ENCODE data around the gene AP3M1. TPM values are rescaled to one million over a fixed set of nuclear protein-coding genes. Genes with fewer than 3 reads are reported as not detected.
A peak's percentile ranks its signal among the peaks of the same experiment; 100 is the strongest.
"Not testable (repeated sequence)": the region's sequence is repeated elsewhere in the genome, so short reads cannot be mapped to it uniquely, and the experiment has no call there.

AP3M1 gene, protein sequence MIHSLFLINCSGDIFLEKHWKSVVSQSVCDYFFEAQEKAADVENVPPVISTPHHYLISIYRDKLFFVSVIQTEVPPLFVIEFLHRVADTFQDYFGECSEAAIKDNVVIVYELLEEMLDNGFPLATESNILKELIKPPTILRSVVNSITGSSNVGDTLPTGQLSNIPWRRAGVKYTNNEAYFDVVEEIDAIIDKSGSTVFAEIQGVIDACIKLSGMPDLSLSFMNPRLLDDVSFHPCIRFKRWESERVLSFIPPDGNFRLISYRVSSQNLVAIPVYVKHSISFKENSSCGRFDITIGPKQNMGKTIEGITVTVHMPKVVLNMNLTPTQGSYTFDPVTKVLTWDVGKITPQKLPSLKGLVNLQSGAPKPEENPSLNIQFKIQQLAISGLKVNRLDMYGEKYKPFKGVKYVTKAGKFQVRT
- 10 to 100 TPM; 39.4 to 40.2 TPM for total RNA-seq
- polyA plus RNA-seq, result 10 to 100 TPM; 24.7 to 36.0 (median 28.4) TPM
- 38.4 to 93.8 (median 69.1) reads per million in 6 experiments for total RNA-seq

DNA sequence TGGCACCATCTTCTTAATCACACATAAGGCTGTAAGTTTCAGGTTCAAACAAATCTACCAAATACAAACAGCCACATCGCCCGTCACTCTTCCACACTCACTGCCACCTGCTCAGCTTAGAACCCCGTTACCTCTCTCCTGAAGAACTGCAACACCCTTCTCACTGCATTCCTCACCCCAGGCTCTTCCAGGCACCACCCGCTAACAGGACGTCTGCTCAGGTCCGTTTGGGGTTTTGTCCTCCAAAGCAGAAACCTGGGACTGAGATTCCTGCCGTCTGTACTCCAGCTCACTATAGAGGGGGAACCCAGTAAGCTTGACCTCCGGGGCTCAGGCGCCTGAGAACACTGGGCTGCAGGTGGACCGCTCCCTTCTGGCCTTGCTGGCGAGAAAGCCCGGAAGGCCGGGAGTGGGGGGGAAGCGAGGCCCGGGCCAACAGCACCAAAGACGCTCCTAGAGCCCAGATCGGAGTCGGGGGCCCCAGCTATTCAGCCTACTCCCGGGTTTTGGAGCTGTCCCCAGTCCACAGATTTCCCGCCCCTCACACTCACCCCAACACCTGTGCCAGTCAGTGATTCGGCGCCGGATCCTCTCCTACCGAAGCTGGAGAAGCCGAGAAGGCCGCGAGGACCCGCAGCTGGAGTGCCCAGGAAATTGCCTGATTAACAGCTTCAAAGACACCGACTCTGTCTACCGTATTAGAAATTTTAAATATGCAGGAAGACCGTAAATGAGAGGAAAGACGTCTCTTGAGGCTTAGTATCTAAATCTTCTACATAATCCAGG lies at the start of gene AP3M1:
Gene AP3M1, minus strand, starts transcription at position 625 of the 786 bp plus-strand sequence. CDS start 12,449 bp downstream, outside the sequence.
- H3K9me3 Mint-ChIP-seq, result no peaks in the 10 kb centered on the region
- no peaks in the 10 kb centered on the region for H3K27me3 Mint-ChIP-seq
- H3K4me1 Mint-ChIP-seq, result peaks cover 20 to 61% (median 50%) of the 10 kb centered on the region in 4 donors
- ATAC-seq (peak; percentile 66 to 67), DNase-seq (peak in 5 of 10 donors; percentile 72 to 92 (median 80))
- H3K4me3 Mint-ChIP-seq, result no peak within 1 kb of the TSS
- POLR2A ChIA-PET, result interaction anchor here (0.7 to 2.6 kb wide), 21 partner anchors 11 to 1082 kb away, joined by 3 to 29 read pairs (median 4); partner anchors contain the start of genes SAMD8 and VDAC2
- H3K27ac Mint-ChIP-seq, result peak within 1 kb of the TSS in 5 of 10 donors; percentile 29 to 87 (median 78)
- H3K36me3 Mint-ChIP-seq, result peaks cover 0 to 26% (median 2%) of the 10 kb centered on the region in 3 donors

GRCh38 chr10:74199315-74199714 lies 48.7 kb upstream of the AP3M1 start:
- POLR2A ChIA-PET, result no interaction called here
- no peak for DNase-seq
- no peaks in the 10 kb centered on the region for H3K9me3 Mint-ChIP-seq
- no peak overlapping the region for H3K27ac Mint-ChIP-seq
- H3K4me1 Mint-ChIP-seq, result peaks cover 7 to 23% (median 12%) of the 10 kb centered on the region in 4 donors
- no peak overlapping the region for H3K4me3 Mint-ChIP-seq
- H3K36me3 Mint-ChIP-seq, result peaks cover 0 to 20% (median 15%) of the 10 kb centered on the region in 3 donors
- no peaks in the 10 kb centered on the region for H3K27me3 Mint-ChIP-seq
- ATAC-seq, result no peak

GRCh38 chr10:74194999-74195398 lies 44.4 kb upstream of the AP3M1 start:
- peak overlapping the region in 9 of 10 donors; percentile 5 to 92 (median 64) for H3K27ac Mint-ChIP-seq
- DNase-seq (no peak), ATAC-seq (no peak)
- H3K9me3 Mint-ChIP-seq, result no peaks in the 10 kb centered on the region
- peak overlapping the region in 7 of 10 donors; percentile 1 to 63 (median 52) for H3K4me3 Mint-ChIP-seq
- H3K27me3 Mint-ChIP-seq, result no peaks in the 10 kb centered on the region
- POLR2A ChIA-PET, result interaction anchor here (1.7 kb wide), 1 partner anchor 20 kb away, joined by 4 read pairs; no protein-coding TSS in a partner anchor
- H3K4me1 Mint-ChIP-seq, result peaks cover 21 to 62% (median 42%) of the 10 kb centered on the region in 4 donors
- no peaks in the 10 kb centered on the region for H3K36me3 Mint-ChIP-seq

DNA sequence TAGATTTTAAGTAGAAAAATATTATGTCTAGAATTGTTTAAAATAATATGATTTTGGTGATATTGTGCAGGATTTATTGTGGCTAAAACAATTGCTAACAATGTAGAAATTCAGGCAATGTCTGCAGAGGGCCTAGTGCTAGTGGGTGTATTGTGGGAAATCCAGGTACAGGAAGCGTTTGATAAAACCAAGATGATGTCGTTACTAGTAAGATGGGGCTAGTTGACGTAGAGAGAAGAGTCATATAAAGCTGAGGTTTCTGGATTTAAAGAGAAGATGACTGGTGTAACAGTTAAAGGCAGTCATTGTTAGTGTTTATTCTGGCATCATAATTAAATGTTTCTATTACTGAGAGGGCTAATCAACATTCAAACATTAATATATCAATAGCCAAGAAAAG lies 43.9 kb upstream of the AP3M1 start:
- H3K27ac Mint-ChIP-seq, result peak overlapping the region; percentile 5 to 92 (median 69)
- peaks cover 23 to 67% (median 47%) of the 10 kb centered on the region in 4 donors for H3K4me1 Mint-ChIP-seq
- POLR2A ChIA-PET, result interaction anchor here (0.5 to 1.7 kb wide), 2 partner anchors 19 to 36 kb away, joined by 3 to 4 read pairs; no protein-coding TSS in a partner anchor
- no peaks in the 10 kb centered on the region for H3K36me3 Mint-ChIP-seq
- DNase-seq, result peak in 4 of 10 donors; percentile 49 to 76 (median 62)
- H3K4me3 Mint-ChIP-seq, result peak overlapping the region in 9 of 10 donors; percentile 14 to 69 (median 48)
- no peaks in the 10 kb centered on the region for H3K27me3 Mint-ChIP-seq
- no peaks in the 10 kb centered on the region for H3K9me3 Mint-ChIP-seq
- peak; percentile 78 to 98 for ATAC-seq

DNA sequence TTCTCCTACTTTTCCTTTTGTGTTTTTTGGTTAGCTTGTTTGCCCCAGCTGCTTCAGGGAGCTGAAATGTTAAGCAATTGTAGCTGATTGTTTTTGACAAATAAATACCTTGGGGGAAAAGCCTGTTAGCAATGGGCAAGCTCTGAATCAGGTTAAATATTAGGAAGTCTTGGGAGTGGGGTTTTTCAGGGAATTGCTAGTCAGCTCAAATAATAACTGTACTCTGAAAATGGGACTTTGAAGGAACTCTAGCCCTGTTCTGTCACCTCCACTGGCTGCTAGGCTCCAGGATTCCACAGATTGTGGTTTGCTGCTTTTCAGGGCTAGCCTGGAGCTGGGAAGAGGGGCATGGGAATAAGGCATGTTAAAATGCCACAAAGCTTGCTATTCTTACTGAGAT lies 39.9 kb upstream of the AP3M1 start:
- ATAC-seq (no peak), DNase-seq (no peak)
- Mint-ChIP-seq H3K4me1 (peaks cover 25 to 78% (median 64%) of the 10 kb centered on the region in 4 donors), H3K36me3 (no peaks in the 10 kb centered on the region), H3K27me3 (no peaks in the 10 kb centered on the region), H3K27ac (peak overlapping the region; percentile 87 to 99 (median 92)), H3K4me3 (peak overlapping the region; percentile 26 to 81 (median 72)), H3K9me3 (no peaks in the 10 kb centered on the region)
- POLR2A ChIA-PET, result interaction anchor here (0.7 to 3.7 kb wide), 7 partner anchors 11 to 40 kb away, joined by 3 to 31 read pairs (median 5); partner anchors contain the start of genes ADK and AP3M1

GRCh38 chr10:74189999-74190421 lies 39.4 kb upstream of the AP3M1 start:
- Mint-ChIP-seq H3K9me3 (peaks cover 0 to 2% (median 0%) of the 10 kb centered on the region in 9 donors), H3K27me3 (no peaks in the 10 kb centered on the region), H3K4me3 (peak overlapping the region; percentile 26 to 81 (median 72)), H3K4me1 (peaks cover 23 to 78% (median 63%) of the 10 kb centered on the region in 4 donors), H3K27ac (peak overlapping the region; percentile 87 to 99 (median 92)), H3K36me3 (peaks cover 0 to 2% (median 0%) of the 10 kb centered on the region in 3 donors)
- ATAC-seq (peak; percentile 55 to 86), DNase-seq (peak in 2 of 10 donors; percentile 38 to 51)
- POLR2A ChIA-PET, result interaction anchor here (0.7 to 3.7 kb wide), 7 partner anchors 10 to 39 kb away, joined by 3 to 31 read pairs (median 5); partner anchors contain the start of genes ADK and AP3M1

- DNase-seq, ATAC-seq, H3K36me3 Mint-ChIP-seq, H3K27me3 Mint-ChIP-seq, H3K4me3 Mint-ChIP-seq, H3K9me3 Mint-ChIP-seq: not testable (repeated sequence)
- Mint-ChIP-seq H3K4me1 (peaks cover 19 to 69% (median 51%) of the 10 kb centered on the region in 4 donors), H3K27ac (peak overlapping the region in 5 of 10 donors; percentile 20 to 99 (median 60))
- POLR2A ChIA-PET, result interaction anchor here (1.8 to 3.7 kb wide), 2 partner anchors 9 to 11 kb away, joined by 5 to 31 read pairs; no protein-coding TSS in a partner anchor
These were observed 38.0 kb upstream of the AP3M1 start for GRCh38 chr10:74188617-74189016.

DNA sequence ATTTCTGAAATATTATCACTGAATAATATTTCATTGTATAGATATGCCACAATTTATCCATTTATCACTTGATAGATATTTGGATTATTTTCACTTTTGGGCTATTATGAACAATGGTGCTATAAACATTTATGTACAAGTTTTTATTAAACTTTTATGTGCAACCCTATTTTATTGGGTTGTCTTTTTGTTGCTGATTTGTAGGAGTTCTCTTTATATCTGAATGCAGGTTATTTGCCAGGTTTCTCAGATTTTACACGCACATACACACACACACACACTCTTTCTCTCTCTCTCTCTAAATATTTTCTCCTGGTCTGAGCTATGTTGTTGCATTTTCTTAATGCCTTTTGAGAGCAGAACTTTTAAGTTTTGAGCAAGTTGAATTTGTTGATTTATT lies 36.6 kb upstream of the AP3M1 start:
- Mint-ChIP-seq H3K27ac (peak overlapping the region in 9 of 10 donors; percentile 33 to 89 (median 67)), H3K4me1 (peaks cover 13 to 59% (median 41%) of the 10 kb centered on the region in 4 donors), H3K36me3 (peaks cover 0 to 3% (median 0%) of the 10 kb centered on the region in 3 donors), H3K4me3 (no peak overlapping the region), H3K9me3 (peaks cover 0 to 4% (median 0%) of the 10 kb centered on the region in 9 donors), H3K27me3 (no peaks in the 10 kb centered on the region)
- no peak for ATAC-seq
- POLR2A ChIA-PET, result interaction anchor here (1.1 kb wide), 1 partner anchor 11 kb away, joined by 4 read pairs; no protein-coding TSS in a partner anchor
- no peak for DNase-seq

- DNase-seq, result no peak
- Mint-ChIP-seq H3K4me1 (peaks cover 13 to 59% (median 42%) of the 10 kb centered on the region in 4 donors), H3K27ac (peak overlapping the region in 7 of 10 donors; percentile 8 to 89 (median 54)), H3K4me3 (no peak overlapping the region), H3K36me3 (peaks cover 0 to 3% (median 0%) of the 10 kb centered on the region in 3 donors), H3K27me3 (no peaks in the 10 kb centered on the region), H3K9me3 (peaks cover 0 to 4% (median 0%) of the 10 kb centered on the region in 9 donors)
- POLR2A ChIA-PET, result no interaction called here
- peak in 1 of 2 donors; percentile 50 for ATAC-seq
These were observed 36.0 kb upstream of the AP3M1 start for GRCh38 chr10:74186678-74187077.

DNA sequence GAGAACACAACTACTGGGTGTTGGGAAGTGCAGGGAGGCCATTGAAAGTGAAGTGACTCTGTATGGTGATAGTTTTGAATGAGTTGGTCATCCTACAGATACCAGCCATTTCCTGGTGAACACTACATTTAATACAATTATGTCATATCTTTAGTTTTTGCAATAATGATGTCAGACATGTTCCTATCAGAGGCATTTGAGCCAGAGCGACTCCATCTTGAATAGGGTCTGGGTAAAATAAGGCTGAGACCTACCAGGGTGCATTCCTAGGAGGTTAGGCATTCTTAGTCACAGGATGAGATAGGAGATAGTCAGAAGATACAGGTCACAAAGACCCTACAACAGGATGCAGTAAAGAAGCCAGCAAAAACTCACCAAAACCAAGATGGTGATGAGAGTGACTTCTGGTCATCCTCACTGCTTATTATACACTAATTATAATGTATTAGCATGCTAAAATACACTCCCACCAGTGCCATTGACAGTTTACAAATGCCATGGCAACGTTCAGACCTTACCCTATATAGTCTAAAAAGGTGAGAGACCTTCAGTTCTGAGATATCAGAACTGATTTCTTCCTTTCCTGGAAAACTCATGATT lies 28.6 kb upstream of the AP3M1 start:
- Mint-ChIP-seq H3K27me3 (no peaks in the 10 kb centered on the region), H3K36me3 (no peaks in the 10 kb centered on the region), H3K9me3 (no peaks in the 10 kb centered on the region), H3K4me1 (peaks cover 12 to 52% (median 47%) of the 10 kb centered on the region in 4 donors), H3K27ac (peak overlapping the region in 9 of 10 donors; percentile 22 to 98 (median 73)), H3K4me3 (peak overlapping the region in 5 of 10 donors; percentile 7 to 95 (median 29))
- DNase-seq (no peak), ATAC-seq (no peak)
- POLR2A ChIA-PET, result interaction anchor here (0.8 to 3.5 kb wide), 3 partner anchors 10 to 72 kb away, joined by 5 to 31 read pairs (median 5); no protein-coding TSS in a partner anchor

GRCh38 chr10:74178042-74178791 lies 27.6 kb upstream of the AP3M1 start:
- no peak for DNase-seq
- Mint-ChIP-seq H3K4me3 (peak overlapping the region; percentile 23 to 95 (median 62)), H3K9me3 (no peaks in the 10 kb centered on the region), H3K27ac (peak overlapping the region in 9 of 10 donors; percentile 31 to 98 (median 73)), H3K4me1 (peaks cover 12 to 52% (median 47%) of the 10 kb centered on the region in 4 donors), H3K36me3 (no peaks in the 10 kb centered on the region), H3K27me3 (no peaks in the 10 kb centered on the region)
- no peak for ATAC-seq
- POLR2A ChIA-PET, result interaction anchor here (0.8 to 3.5 kb wide), 5 partner anchors 12 to 43 kb away, joined by 3 to 31 read pairs (median 3); partner anchors contain the start of genes ADK and AP3M1
